HG03139 (cell line): ENCODE measurements around the gene HLA-DOA.

Source experiments
- ATAC-seq: cut with Tn5 transposase; IDR thresholded peaks from one replicate; pipeline ENCODE4 v1.9.1; 2021; ENCODE audit not compliant: unreplicated experiment

HLA-DOA gene

DNA sequence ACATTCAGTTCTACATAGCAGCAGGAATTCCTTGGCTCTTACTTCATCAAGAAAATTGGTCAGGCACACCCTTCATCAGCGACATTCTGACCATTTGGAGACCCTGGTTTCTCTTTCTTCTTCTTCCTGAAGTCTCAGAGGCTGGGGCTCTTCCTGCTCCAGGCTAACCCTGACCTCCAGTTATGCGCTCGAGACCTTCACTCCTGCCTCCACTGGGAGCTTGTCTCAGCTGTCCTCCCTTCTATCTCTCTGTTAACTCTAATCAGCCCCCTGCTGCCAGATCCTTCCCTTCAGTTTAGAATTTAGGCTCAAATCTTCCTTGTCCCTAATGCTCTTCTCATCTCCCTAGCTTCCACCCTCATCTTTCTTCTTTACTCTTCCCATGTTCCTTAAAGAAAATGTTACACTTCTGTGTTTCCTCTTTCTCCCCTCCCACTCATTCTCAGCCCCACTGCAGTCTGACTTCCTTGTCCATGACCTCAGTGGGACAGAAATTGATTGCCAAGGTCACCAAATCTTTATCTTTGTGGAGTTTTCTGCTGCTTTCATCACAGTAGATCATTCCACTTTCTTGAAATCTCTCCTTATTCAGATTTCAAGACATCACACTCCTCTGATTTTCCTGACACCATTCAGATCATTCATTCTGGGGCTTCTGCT is 8.4 kb upstream of the HLA-DOA start:
- ATAC-seq, result no peak

DNA sequence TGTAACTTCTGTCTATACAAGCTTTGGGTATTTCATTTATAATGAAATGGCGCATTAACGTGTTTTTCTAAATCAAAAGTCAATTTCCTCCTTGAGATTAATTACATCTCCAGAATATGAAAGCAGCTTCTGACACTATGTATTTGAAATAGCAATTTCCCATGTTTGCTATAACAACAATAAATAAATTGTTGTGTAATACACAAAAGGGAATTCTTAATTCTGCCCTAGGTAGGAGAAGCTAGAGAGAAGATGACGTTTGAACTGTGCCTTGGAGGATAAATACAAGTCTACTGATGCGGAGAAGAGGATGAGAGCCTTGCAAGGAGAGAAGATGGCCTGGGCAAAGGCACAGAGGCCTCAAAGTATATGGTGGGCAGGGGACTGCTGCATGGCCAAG is 7.6 kb upstream of the HLA-DOA start:
- ATAC-seq, result no peak

DNA sequence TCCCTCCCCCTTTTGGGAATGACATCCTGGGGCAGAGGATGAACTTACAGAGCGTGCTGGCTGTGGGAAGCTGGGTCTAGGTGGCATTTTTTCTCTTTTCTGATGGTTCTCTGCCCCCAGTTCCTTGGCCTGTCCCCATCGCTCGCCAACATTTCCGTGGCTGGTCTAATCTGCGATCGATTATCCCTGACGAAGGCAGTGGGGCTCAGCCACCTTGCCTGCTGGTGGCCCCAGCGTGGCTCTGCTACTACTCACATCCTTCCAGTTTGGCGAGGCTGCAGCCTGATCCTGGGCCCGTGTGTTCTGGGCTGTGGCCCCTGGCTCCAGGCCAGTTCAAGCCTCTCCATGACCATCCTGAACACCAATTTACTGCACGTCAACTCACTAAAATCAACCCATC is 6.4 kb upstream of the HLA-DOA start:
- no peak for ATAC-seq

DNA sequence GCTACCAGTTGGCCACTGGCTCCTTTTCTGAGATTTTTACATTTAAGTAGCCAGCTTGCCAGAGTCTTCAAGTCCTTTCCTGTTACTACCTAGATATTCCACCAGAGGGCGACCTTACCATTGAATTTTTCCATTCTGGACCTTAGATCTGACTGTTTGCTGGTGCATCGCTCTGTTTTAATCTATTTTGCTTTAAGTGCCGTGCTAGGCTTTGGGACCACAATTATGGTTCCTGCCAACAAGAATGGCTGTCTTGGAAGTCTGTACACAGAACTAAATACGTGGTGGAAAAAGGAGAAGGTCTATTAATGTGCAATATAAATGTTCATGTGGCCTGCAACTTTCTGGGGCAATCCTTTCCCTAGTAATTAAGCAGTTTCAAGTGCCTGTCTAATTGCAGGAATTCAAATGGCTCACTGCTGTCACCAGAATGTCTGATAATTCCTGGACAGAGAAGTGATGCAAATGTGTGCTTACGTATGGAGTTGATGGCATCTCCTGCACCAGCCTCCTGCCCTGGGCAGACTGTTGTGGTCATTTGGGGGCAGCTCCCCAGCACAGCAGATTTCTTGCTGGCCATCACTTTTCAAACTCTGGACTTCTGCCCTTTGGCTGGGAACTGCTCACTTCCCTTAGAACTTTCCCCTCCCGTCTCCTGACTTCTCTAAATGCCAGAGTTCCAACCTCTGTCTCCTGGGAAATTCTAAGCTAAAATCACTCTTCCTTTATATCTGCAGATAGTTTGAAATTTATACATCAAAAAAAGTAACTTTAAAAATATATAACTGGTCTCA is 5.6 kb upstream of the HLA-DOA start:
- ATAC-seq, result no peak

DNA sequence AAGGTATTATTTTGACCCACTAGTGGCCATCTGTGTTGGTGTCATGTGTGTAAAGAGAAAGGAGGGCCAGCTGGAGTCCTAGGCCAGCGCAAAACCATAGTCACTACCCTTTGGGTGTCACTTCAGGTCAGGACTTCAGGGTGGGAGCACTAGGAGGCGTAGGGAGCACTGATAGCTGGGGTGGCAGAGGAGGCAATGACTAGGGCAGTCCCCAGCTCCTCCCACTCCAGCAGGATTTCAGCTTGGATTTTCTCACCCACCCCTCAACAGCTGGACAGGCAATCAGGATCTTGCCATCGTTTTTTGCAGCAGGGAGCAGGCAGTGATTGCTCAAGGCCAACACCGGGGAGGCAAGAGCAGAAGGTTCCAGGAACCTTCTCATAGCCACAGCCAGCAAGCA is 4.2 kb upstream of the HLA-DOA start:
- no peak for ATAC-seq

DNA sequence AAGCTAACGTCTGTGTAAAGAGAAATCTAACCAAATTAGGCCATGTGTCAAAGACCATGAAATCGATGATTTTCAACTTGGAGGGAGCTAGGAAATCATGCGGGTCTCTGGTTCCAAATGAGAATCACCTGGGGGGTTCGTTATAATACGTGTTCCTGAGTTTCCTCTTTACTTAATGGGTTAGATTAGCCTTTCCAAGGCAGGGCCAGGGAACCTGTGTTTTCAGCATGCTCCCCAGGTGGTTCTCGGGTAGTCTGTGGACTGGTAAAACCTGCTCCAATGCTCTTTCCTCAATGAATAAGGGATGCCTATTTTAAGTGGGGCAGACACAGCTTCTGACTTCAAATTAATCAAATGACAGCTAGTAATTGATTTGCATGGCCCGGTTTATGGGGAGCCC is 965 bp upstream of the HLA-DOA start:
- ATAC-seq, result no peak

DNA sequence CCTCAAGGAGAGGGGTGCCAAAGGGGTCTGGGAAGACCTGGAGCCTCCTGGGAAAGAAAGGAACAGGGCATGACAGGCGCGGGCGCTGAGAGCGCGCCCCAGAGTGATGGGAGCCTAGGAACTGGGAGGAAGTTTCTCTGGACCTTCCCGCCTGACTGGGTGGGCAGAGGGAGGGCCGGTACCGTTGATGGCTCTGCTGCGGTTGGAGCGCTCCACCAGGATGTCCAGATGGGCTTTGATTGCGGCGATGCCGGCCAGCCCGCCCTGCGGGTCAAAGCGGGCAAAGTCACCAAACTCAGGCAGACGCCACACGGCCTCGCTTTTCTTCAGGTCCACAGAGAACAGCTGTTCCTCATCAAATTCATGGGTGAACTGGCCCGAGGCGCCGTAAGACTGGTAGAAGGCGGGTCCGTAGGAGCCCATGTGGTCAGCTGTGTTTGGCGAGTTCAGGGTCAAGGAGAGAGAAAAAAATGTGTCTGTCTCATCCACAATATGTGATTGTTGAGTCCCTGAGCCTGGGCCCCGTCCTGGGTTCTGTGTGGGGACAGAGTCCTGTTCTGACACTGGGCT is 1.5 kb downstream of the HLA-DOA start:
- no peak for ATAC-seq

DNA sequence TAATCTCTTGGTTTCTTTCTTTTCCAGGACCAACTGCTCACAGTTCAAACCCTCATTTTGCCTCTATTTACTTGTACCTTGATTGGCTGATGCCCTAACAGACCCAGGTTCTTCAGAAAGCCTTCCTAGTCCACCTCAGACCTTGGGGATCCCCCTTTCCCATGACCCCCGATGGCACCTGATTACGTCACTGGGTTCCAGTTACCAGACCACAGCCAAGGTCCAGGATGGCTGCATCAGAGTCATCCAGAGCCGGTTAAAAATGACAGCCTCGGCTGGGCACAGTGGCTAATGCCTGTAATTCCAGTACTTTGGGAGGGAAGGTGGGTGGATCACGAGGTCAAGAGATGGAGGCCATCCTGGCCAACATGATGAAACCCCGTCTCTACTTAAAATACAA is 4.5 kb downstream of the HLA-DOA start:
- no peak for ATAC-seq

DNA sequence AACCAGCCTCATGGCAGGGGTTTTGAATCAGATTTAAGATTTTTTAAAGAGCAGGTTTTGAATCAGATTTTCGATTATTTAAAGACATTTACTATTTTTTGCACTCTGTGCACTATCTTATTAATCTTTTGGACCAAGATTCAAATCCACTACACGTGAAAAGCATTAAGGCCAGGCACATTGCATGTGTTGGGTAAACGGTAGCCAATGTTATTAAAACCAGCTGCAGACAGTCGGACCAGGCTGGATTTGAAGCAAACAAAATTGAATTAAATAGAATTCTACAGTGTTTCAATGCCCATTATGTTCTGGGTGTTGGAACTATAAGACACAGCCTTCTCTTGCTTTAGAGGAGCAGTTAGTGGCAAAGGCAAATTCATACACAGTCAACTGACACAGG is 7.7 kb downstream of the HLA-DOA start:
- ATAC-seq, result no peak

DNA sequence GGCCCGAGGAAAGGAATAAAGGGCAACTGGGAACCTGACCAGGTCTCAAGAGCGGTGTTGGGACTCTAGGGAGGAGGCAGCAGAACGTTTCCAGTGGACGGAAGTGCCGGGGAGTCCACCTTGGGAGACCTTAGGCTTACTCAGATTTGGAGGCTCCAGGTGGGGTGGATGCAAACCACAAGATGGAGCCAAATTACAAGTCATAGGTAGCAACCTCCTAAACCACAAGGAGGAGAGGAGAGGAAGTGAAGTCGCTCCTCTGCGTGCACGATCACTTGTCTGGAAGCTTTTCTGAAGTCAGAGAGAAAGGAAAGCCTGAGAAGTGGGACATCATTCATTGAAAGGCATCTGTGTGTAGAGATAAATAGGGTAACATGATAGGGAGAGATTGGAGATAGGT is 9.3 kb downstream of the HLA-DOA start:
- no peak for ATAC-seq

DNA sequence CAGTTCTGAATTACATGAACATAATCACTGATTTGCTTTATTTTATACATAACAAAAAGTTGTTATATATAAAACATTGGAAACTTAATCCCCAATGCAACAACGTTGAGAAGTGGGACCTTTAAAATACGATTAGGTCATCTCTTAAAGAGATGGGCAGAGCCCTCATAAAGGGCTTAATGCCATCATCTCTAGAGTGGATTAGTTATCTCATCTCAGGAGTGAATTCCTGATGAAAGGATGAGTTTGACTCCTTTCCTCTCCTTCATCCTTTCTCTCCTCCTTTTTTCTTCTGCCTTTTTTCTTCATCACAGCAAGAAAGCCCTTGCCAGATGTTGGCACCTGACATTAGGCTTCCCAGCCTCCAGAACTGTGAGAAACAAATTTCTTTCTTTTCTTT is 13.9 kb downstream of the HLA-DOA start:
- ATAC-seq, result no peak

DNA sequence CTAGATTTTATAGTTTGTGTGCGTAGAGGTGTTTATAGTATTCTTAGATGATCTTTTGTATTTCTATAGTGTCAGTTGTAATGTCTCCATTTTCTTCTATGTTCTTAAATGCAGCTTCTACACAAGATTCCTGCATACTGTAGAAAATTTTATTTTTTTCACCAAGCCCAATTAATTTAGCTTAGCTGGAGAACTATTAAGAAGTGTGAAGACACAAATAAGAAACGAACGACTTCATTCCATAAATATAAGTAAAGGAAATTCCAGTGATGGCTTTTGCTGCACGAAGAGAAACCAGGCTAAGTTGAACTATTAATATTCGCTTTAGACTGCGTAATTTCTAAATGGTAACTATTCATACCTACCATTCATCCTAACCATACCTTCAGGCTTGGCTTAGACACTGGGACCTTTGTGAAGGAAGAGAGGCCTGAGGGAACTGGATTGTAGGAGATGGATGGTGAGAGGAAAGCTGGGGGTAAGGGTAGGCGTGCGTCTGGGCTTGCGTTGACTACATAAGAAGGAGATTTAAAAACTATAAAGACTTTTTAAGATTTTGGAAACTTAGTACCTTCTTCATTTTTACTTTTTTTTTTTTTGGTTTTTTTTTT is 15.9 kb downstream of the HLA-DOA start:
- no peak for ATAC-seq

DNA sequence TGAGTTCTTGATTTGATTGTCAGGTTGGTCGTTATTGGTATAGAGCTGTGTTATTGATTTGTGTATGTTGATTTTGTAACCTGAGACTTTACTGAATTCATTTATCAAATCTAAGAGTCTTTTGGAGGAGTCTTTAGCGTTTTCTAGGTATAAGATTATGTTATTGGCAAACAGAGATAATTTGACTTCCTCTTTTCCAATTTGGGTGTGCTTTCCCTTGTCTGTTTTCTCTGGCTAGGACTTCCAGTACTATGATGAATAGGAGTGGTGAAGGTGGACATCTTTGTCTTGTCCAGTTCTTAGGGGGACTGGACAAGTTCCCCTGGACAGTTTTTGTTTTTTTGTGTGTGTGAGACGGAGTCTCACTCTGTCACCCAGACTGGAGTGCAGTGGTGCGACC is 17.4 kb downstream of the HLA-DOA start:
- no peak for ATAC-seq

DNA sequence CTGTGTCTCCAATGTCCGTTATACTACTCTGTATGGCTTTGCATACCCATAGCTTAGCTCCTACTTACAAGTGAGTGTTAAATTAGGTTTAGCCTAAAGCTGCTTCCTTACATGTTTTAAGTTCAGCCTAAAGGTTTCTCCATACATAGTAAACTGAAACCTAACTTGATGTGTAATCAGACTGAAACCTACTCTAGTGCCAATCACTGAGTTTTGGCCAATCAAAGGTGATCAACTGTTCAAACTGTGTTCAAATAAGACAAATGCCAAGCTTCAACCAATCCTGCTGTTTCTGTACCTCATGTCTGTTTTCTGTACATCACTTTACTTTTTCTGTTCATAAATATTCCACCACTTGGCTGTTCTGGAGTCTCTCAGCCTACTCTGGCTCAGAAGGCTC is 20.0 kb downstream of the HLA-DOA start:
- ATAC-seq, result no peak

DNA sequence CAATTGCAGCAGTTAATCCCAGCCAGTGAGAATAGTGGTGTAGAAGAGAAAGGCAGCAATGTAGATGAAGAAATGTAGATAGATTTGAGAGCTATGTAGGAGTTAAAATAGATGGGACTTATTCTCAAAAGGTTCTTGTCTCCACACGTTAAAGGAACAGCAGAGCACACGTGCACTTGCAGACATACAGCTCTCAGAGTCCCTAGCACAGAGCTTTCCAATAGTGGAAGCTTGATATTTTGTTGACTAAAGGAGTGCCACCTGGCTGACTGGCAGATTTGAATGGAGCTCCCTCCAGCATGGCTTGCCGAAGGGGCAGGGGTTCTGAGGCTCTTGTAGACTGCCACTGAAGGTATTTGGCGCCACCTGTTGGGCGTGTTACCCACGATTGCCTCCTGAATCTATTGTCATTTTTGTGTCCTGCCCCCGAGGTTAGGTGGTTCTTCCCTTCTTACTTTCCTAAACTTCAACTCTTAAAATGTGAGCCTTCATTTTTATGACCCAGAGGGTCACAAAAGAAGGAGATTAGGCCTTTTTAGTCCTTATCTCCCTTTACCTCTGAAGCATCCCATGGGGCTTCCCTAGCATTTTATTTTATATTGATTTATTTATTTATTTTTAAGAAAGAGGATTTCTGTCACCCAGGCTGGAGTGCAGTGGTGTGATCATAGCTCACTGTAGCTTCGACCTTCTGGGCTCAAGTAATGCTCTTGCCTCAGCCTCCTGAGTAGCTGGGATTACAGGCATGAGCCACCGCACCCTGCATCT is 24.6 kb downstream of the HLA-DOA start:
- no peak for ATAC-seq

DNA sequence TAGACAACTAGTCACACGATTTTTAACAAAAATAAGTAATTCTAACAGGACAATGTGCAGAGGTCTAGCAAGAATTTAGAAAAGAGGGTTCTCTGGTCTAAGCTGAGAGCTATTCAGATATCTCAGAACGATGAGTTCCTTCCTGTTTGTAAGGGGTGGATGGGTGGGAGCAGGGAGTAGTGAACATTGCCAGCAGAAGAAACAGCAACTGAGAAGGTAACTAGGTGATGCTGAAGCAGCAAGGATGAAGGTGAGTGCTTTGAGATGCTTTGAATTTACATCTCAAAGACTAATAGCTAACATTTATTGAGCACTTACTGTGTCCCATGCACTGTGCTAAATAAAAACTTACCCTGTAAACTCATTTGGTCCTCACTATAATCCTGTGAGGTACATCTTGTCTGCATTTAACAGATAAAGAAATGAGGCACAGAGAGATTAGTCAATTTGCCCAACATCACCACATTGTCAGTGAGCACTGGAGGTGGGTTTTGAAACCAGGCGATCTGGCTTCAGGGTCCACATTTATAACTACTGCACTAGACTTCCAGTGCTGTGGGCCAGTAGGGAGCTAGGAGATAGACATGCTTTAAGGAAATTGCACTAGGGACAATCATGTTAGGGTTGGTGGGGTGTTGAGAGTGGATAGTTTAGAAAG is 25.3 kb downstream of the HLA-DOA start:
- no peak for ATAC-seq

DNA sequence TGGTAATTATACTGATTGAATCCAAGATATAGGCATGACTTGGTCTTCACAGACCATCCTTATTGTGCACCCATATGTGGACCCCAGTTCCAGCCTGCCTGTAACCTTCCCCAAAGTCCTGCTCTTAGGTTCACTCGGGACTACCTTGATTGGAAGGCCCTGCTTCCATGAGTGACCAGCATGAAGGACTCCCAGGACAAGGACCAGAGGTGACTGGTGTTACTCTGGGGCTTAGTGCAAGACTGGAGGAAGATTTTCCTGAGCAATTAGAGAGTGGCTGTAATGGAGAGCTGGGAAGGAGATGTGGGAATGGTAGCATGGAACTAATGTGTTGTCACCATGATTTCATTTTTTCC is 25.9 kb downstream of the HLA-DOA start:
- no peak for ATAC-seq

DNA sequence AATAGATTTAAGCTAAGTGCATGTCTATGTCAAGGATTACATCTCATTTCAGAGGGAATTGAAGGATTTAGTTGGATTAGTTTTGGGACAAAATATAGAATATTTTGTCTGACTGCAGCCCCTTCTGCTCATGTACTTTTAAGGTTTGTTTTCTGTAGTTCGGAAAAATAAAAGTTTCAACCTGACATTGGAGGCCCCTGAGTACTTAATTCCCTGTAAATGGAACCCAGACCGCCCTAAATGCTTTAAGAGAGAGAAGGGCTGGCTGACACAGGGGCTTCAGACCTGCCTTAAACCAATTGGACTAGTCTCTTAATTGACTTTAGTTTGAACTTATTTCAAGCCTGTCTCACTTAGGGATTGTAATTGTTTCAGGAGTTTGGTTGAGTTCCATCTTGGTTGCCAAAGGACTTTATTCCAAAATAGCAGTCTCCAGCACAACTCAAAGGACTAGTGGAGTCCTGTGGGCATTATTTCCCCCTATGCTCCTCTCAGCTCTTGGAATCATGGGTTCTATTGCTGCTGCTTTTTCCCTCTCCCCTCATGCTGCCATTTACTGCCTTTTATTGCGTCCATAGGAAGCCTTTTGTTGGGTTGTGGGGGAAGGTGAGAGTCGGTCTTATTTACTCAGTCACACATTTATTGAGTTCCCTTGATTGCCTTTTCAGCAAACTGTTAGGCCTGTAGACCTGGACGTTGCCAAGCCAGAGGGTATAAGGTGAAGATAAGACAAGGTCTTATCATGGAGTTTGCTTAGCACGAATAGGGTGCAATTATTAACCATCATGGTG is 26.5 kb downstream of the HLA-DOA start:
- no peak for ATAC-seq

DNA sequence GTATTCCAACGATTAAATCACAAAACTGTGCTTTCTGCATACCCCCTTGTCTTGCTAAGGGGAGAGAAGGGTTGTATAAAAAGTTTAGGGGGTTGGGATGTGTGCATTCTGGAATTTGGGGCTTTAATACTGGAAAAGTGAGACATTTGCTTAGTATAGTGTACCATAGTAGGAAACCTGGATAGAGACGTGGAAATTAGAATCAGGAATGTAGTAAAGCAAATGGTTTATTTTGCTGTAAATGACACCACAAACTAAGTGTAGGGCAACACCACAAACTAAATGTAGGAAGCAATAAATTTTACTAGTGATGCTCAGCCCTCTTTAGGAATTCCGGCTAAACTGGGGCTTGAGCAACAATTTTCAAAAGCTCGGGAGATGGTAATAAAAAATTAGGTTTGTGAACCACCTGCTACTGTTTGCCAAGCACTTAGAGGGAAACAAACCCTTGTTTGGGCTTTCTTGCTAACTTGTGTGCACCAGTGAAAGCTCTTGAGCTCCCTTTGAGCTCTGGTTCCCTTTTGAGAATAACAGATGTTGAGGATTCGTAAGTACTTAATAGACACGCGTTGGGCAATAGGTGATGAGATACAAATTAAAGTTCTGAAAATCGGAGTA is 27.2 kb downstream of the HLA-DOA start:
- ATAC-seq, result no peak
